Measurements from ENCODE around the gene MMP15. TPM values are rescaled to one million over a fixed set of nuclear protein-coding genes. Genes with fewer than 3 reads are reported as not detected.

The MMP15 gene
- total RNA-seq, 4 donors from 2014 or later = 5.7 to 10.0 (median 8.2) TPM

DNA sequence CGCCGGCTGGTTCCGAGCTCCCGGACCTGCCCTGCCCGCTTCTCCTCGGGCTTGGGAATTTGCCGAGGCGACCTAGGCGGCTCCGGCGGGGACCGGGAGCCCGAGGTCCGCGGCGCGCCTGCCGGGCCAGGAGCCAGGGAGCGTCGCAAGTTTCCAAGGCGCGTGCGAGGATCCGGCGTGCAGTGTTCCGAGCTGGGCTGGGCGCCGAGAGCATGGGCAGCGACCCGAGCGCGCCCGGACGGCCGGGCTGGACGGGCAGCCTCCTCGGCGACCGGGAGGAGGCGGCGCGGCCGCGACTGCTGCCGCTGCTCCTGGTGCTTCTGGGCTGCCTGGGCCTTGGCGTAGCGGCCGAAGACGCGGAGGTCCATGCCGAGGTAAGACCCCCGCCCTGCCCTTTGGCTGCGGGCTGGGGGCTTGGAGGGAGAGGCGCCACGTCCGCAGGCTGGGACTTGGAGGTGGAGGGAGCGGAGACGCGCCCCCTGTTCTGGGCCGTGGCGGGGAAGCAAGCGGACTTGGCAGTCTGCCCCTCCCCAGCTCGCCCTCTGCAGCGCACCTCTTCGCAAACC is 668 bp downstream of the MMP15 start:
- H3K27ac ChIP-seq = peak overlapping the region; percentile 80
- no peaks in the 10 kb centered on the region for H3K9me3 ChIP-seq
- no peaks in the 10 kb centered on the region for H3K36me3 ChIP-seq
- under 1% methylated on average over 28 of the region's 65 CpGs for WGBS
- no peaks in the 10 kb centered on the region for H3K27me3 ChIP-seq
- peak overlapping the region; percentile 92 for H3K4me3 ChIP-seq
- DNase-seq (ENCODE audit: low spot score in 2 of 2) = no peak
- TF ChIP-seq POLR2AphosphoS5 (IDR thresholded peaks at IDR 0.05) (no peak), POLR2A (IDR thresholded peaks at IDR 0.05) (no peak), EP300 (IDR thresholded peaks at IDR 0.05) (no peak)
- TF ChIP-seq, protein P1, sequence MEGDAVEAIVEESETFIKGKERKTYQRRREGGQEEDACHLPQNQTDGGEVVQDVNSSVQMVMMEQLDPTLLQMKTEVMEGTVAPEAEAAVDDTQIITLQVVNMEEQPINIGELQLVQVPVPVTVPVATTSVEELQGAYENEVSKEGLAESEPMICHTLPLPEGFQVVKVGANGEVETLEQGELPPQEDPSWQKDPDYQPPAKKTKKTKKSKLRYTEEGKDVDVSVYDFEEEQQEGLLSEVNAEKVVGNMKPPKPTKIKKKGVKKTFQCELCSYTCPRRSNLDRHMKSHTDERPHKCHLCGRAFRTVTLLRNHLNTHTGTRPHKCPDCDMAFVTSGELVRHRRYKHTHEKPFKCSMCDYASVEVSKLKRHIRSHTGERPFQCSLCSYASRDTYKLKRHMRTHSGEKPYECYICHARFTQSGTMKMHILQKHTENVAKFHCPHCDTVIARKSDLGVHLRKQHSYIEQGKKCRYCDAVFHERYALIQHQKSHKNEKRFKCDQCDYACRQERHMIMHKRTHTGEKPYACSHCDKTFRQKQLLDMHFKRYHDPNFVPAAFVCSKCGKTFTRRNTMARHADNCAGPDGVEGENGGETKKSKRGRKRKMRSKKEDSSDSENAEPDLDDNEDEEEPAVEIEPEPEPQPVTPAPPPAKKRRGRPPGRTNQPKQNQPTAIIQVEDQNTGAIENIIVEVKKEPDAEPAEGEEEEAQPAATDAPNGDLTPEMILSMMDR (IDR thresholded peaks at IDR 0.05) = no peak
- peaks cover 53% of the 10 kb centered on the region for H3K4me1 ChIP-seq

DNA sequence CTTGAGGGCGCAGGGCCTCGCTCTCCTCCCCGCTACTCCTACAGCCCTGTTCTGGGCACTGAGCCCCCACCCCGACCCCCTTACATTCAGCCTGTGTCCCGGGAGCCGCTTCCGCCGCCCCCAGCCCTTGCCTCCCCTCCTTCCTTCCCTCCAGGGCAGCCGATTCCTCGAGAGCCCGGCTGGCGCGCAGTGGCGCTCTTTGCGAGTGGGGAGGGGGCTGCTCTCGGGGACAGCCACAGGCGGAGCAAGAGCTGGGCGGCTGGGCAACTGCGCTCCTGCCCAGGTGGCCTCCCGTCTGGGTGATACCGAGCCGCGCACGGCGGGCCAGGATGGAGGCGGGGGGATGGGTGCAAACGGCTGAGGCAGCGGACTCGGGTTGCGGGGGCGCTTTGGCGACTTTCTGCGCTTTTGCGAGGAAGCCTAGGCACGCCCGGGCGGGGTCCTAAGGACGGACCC is 1.2 kb downstream of the MMP15 start:
- no peaks in the 10 kb centered on the region for H3K27me3 ChIP-seq
- 0% methylated on average over 8 of the region's 38 CpGs for WGBS

GRCh38 chr16:58027161-58027915 is 1.8 kb downstream of the MMP15 start:
- peaks cover 43% of the 10 kb centered on the region for H3K4me1 ChIP-seq
- no peak overlapping the region for H3K27ac ChIP-seq
- no peaks in the 10 kb centered on the region for H3K36me3 ChIP-seq
- no peak for DNase-seq (ENCODE audit: low spot score in 2 of 2)
- 29% methylated on average over 15 of the region's 43 CpGs for WGBS
- peak overlapping the region; percentile 92 for H3K4me3 ChIP-seq
- TF ChIP-seq POLR2AphosphoS5 (IDR thresholded peaks at IDR 0.05) (no peak), POLR2A (IDR thresholded peaks at IDR 0.05) (no peak), EP300 (IDR thresholded peaks at IDR 0.05) (no peak)
- TF ChIP-seq, protein P1 (IDR thresholded peaks at IDR 0.05) = no peak
- no peaks in the 10 kb centered on the region for H3K27me3 ChIP-seq
- no peaks in the 10 kb centered on the region for H3K9me3 ChIP-seq

More for the DNA sequence above, 1.2 kb downstream of the MMP15 start:
- H3K27ac ChIP-seq = no peak overlapping the region
- no peaks in the 10 kb centered on the region for H3K36me3 ChIP-seq
- TF ChIP-seq POLR2A (IDR thresholded peaks at IDR 0.05) (no peak), POLR2AphosphoS5 (IDR thresholded peaks at IDR 0.05) (no peak), EP300 (IDR thresholded peaks at IDR 0.05) (no peak)
- TF ChIP-seq, protein P1 (IDR thresholded peaks at IDR 0.05) = no peak
- DNase-seq (ENCODE audit: low spot score in 2 of 2) = no peak
- H3K4me3 ChIP-seq = peak overlapping the region; percentile 92
- H3K4me1 ChIP-seq = peaks cover 50% of the 10 kb centered on the region
- H3K9me3 ChIP-seq = no peaks in the 10 kb centered on the region

DNA sequence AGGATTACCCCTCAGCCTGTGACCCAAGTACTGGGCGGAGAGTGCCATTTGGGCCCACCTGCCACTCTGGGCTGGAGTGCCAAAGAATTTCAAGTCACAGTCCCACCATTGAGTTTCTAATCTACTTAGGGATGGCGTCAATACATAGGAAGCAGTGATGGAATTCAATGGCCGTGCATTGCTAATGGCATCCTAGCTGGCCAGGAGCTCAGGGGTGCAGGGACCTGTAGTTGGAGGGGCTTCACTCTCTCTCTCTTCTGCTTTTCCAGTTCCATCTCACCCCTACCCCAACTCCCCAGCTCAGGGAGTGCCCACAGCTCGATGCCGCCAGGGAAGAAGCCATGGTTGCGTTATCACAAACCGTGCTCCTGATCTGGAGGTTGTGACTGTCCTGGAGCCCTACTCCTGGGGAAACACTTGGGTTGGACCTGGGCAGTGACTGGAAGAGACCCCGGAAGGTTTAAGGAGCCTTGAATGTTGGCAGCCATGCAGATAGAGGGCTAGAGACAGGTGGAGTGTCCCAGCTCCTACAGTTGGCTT is 2.4 kb downstream of the MMP15 start:
- Histone ChIP-seq H3K4me3 (no peak overlapping the region), H3K27ac (no peak overlapping the region), H3K36me3 (no peaks in the 10 kb centered on the region), H3K27me3 (no peaks in the 10 kb centered on the region), H3K9me3 (no peaks in the 10 kb centered on the region), H3K4me1 (peaks cover 37% of the 10 kb centered on the region)
- 100% methylated on average over 8 of the region's 8 CpGs for WGBS
- TF ChIP-seq POLR2AphosphoS5 (IDR thresholded peaks at IDR 0.05) (no peak), POLR2A (IDR thresholded peaks at IDR 0.05) (no peak), EP300 (IDR thresholded peaks at IDR 0.05) (no peak)
- TF ChIP-seq, protein P1 (IDR thresholded peaks at IDR 0.05) = no peak
- DNase-seq (ENCODE audit: low spot score in 2 of 2) = no peak

GRCh38 chr16:58028541-58029070 is 3.1 kb downstream of the MMP15 start:
- WGBS = 67% methylated on average over 5 of the region's 6 CpGs
- H3K27ac ChIP-seq = no peak overlapping the region
- DNase-seq (ENCODE audit: low spot score in 2 of 2) = no peak
- no peaks in the 10 kb centered on the region for H3K27me3 ChIP-seq
- no peaks in the 10 kb centered on the region for H3K9me3 ChIP-seq
- no peaks in the 10 kb centered on the region for H3K36me3 ChIP-seq
- TF ChIP-seq, protein P1 (IDR thresholded peaks at IDR 0.05) = no peak
- no peak for TF ChIP-seq EP300 (IDR thresholded peaks at IDR 0.05)
- no peak for TF ChIP-seq POLR2AphosphoS5 (IDR thresholded peaks at IDR 0.05)
- no peak for TF ChIP-seq POLR2A (IDR thresholded peaks at IDR 0.05)
- H3K4me3 ChIP-seq = no peak overlapping the region
- peaks cover 35% of the 10 kb centered on the region for H3K4me1 ChIP-seq
